ENCODE results near the gene FDXR. TPM values are rescaled to one million over a fixed set of nuclear protein-coding genes. Genes with fewer than 3 reads are reported as not detected.

The FDXR gene
- total RNA-seq, 1 experiment from 2014 or later = 39.7 TPM

DNA sequence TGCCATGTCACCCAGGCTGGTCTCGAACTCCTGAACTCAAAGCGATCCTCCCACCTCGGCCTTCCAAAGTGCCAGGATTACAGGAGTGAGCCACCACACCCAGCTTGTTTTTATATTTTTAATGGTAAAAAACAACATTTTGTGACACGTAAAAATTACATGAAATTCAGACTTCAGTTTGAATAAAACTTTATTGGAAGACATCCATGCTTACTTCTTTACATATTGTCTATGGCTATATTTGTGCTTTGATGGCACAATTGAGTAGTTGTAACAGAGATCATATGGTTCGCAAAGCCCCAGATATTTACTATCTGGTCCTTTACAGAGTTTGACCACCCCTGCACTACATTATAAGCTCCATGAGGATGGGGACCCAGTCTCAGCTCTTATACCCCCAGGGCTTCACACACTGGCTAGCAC lies 1.8 kb upstream of the FDXR start:
- Mint-ChIP-seq H3K4me3 (no peak overlapping the region), H3K9me3 (no peaks in the 10 kb centered on the region)

More for the DNA sequence above, 1.8 kb upstream of the FDXR start:
- no peak overlapping the region for H3K18ac ChIP-seq (ENCODE audit: insufficient read length, low read depth, low read length)
- no peak overlapping the region for H2BK20ac ChIP-seq (ENCODE audit: low read depth, low read length, poor library complexity, severe bottlenecking)
- H2BK120ac ChIP-seq (ENCODE audit: low read depth, low read length, poor library complexity, severe bottlenecking) = no peak overlapping the region
- no CpG with 5 or more reads among the region's 5 CpGs for WGBS (ENCODE audit: extremely low coverage, insufficient read length, low lambda C conversion rate)
- H4K8ac ChIP-seq (replicated peaks; ENCODE audit: insufficient read length, low read depth, low read length) = no peak overlapping the region
- H3K4me2 ChIP-seq (ENCODE audit: insufficient read depth, insufficient read length, low read length) = no peak overlapping the region
- no peak overlapping the region for H3K9ac ChIP-seq (ENCODE audit: extremely low read depth, insufficient read length, low read length)
- peaks cover 12% of the 10 kb centered on the region for H3K23me2 ChIP-seq (ENCODE audit: insufficient read length, low read depth, low read length, poor library complexity, severe bottlenecking)
- H2BK5ac ChIP-seq (ENCODE audit: insufficient read length, low read length) = no peak overlapping the region
- Mint-ChIP-seq H3K27ac (no peak overlapping the region), H3K4me1 (peaks cover 26 to 37% of the 10 kb centered on the region in 2 experiments), H3K36me3 (ENCODE audit: insufficient read depth in 1 of 3, low read depth in 3 of 3) (peaks cover 0 to 13% (median 9%) of the 10 kb centered on the region in 3 experiments; a peak in 4 of 7 replicates), H3K27me3 (ENCODE audit: low read depth) (peaks cover 11% of the 10 kb centered on the region)
- no peak overlapping the region for H3K23ac ChIP-seq (ENCODE audit: insufficient read length, low read depth, low read length)
- H4K20me1 ChIP-seq (ENCODE audit: control insufficient read depth, insufficient read depth, insufficient read length) = no peaks in the 10 kb centered on the region
- no peak for DNase-seq
- H3K56ac ChIP-seq (ENCODE audit: insufficient read length, low read depth, low read length) = no peak overlapping the region
- no peaks in the 10 kb centered on the region for H3K79me2 ChIP-seq (ENCODE audit: insufficient read depth, low read length)
- no peaks in the 10 kb centered on the region for H3K79me1 ChIP-seq (ENCODE audit: insufficient read depth, low read depth, low read length, poor library complexity, severe bottlenecking)
- no peak overlapping the region for H2AK5ac ChIP-seq (ENCODE audit: insufficient read length, low read length)
- H2BK12ac ChIP-seq (ENCODE audit: insufficient read length, low read depth, low read length) = no peak overlapping the region
- H3K9me3 ChIP-seq (ENCODE audit: control insufficient read depth, low read depth, low read length) = no peaks in the 10 kb centered on the region
- H2BK15ac ChIP-seq (ENCODE audit: low read depth, low read length) = no peak overlapping the region
- no peak overlapping the region for H3K27ac ChIP-seq (ENCODE audit: insufficient read length, low read depth, low read length)
- no peak overlapping the region for H2AFZ ChIP-seq (ENCODE audit: low read length)
- no peak overlapping the region for H4K91ac ChIP-seq (ENCODE audit: insufficient read length, low read depth, low read length)
- H3K14ac ChIP-seq (ENCODE audit: insufficient read depth, low read length) = no peak overlapping the region
- no peak overlapping the region for H4K5ac ChIP-seq (ENCODE audit: insufficient read length, low read depth, low read length)
- no peak overlapping the region for H3K4ac ChIP-seq (ENCODE audit: low read depth, low read length)
- TF ChIP-seq, protein P1, sequence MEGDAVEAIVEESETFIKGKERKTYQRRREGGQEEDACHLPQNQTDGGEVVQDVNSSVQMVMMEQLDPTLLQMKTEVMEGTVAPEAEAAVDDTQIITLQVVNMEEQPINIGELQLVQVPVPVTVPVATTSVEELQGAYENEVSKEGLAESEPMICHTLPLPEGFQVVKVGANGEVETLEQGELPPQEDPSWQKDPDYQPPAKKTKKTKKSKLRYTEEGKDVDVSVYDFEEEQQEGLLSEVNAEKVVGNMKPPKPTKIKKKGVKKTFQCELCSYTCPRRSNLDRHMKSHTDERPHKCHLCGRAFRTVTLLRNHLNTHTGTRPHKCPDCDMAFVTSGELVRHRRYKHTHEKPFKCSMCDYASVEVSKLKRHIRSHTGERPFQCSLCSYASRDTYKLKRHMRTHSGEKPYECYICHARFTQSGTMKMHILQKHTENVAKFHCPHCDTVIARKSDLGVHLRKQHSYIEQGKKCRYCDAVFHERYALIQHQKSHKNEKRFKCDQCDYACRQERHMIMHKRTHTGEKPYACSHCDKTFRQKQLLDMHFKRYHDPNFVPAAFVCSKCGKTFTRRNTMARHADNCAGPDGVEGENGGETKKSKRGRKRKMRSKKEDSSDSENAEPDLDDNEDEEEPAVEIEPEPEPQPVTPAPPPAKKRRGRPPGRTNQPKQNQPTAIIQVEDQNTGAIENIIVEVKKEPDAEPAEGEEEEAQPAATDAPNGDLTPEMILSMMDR (conservative IDR thresholded peaks at IDR 0.05) = no peak
- no peaks in the 10 kb centered on the region for H3K27me3 ChIP-seq (ENCODE audit: insufficient read depth, low read length)
- no peak overlapping the region for H3T11ph ChIP-seq (ENCODE audit: low read length)
- 0 out of 2 replicates have a peak, but pooled peaks cover 2% of the 10 kb centered on the region for H3K4me1 ChIP-seq (ENCODE audit: insufficient read depth, low read length)

Data from H9 (cell line).